Astrocyte (in vitro differentiated cells and primary cell): Measurements from ENCODE around the gene HDAC10. TPM values are rescaled to one million over a fixed set of nuclear protein-coding genes. Genes with fewer than 3 reads are reported as not detected.

Experiments used
- DNase-seq: peaks from one replicate; pipeline ENCODE4 v3.0.0-alpha.2; 2010; ENCODE audit warnings: low read depth
- FAIRE-seq: peaks from 2 replicates; lab custom pipeline; 2011; peaks lifted over from hg19 to GRCh38; lab: Jason Lieb, UNC
- H2AFZ ChIP-seq: 2 replicates; pipeline ENCODE4 v1.6.0; 2012; ENCODE audit warnings: low read depth, low read length, inconsistent platforms
- H3K27ac ChIP-seq: 2 replicates; pipeline ENCODE4 v1.5.1; 2011; ENCODE audit warnings: low read depth, low read length, inconsistent platforms
- H3K27me3 ChIP-seq: 2 replicates; pipeline ENCODE4 v1.6.0; 2011; ENCODE audit warnings: low read length, inconsistent platforms; ENCODE audit not compliant: insufficient read depth
- H3K36me3 ChIP-seq: 2 replicates; pipeline ENCODE4 v1.5.1; 2011; ENCODE audit warnings: low read length, inconsistent platforms; ENCODE audit not compliant: insufficient read depth
- H3K4me1 ChIP-seq: 2 replicates; pipeline ENCODE4 v1.5.1; 2011; ENCODE audit warnings: low read length, inconsistent platforms; ENCODE audit not compliant: insufficient read depth
- H3K4me2 ChIP-seq: 2 replicates; pipeline ENCODE4 v1.6.0; 2012; ENCODE audit warnings: low read length, inconsistent platforms
- H3K4me3 ChIP-seq: 2 replicates; pipeline ENCODE4 v1.5.1; 2011; ENCODE audit warnings: low read depth, mild to moderate bottlenecking, low read length, inconsistent platforms; ENCODE audit not compliant: insufficient read depth
- H3K79me2 ChIP-seq: 2 replicates; pipeline ENCODE4 v1.6.0; 2012; ENCODE audit warnings: mild to moderate bottlenecking, low read length, inconsistent platforms; ENCODE audit not compliant: insufficient read depth
- H3K9ac ChIP-seq: 2 replicates; pipeline ENCODE4 v1.6.0; 2012; ENCODE audit warnings: mild to moderate bottlenecking, low read length, inconsistent platforms
- H3K9me3 ChIP-seq: 2 replicates; pipeline ENCODE4 v1.5.1; 2012; ENCODE audit warnings: low read depth, mild to moderate bottlenecking, low read length, inconsistent platforms; ENCODE audit not compliant: insufficient read depth
- H4K20me1 ChIP-seq: 2 replicates; pipeline ENCODE4 v1.6.0; 2012; ENCODE audit warnings: low read length, inconsistent platforms; ENCODE audit not compliant: insufficient read depth
- H3K27ac Mint-ChIP-seq: one replicate; pipeline ENCODE4 v1.8.0; 2021; ENCODE audit warnings: mild to moderate bottlenecking, mixed read lengths; ENCODE audit not compliant: unreplicated experiment
- H3K27me3 Mint-ChIP-seq: one replicate; pipeline ENCODE4 v1.8.0; 2021; ENCODE audit warnings: low read depth, mixed read lengths; ENCODE audit not compliant: unreplicated experiment
- H3K36me3 Mint-ChIP-seq: one replicate; pipeline ENCODE4 v1.8.0; 2021; ENCODE audit warnings: low read depth, mixed read lengths; ENCODE audit not compliant: unreplicated experiment
- H3K4me1 Mint-ChIP-seq: one replicate; pipeline ENCODE4 v1.8.0; 2021; ENCODE audit warnings: low read depth, mixed read lengths; ENCODE audit not compliant: unreplicated experiment
- H3K4me3 Mint-ChIP-seq: one replicate; pipeline ENCODE4 v1.8.0; 2021; ENCODE audit warnings: mild to moderate bottlenecking, moderate library complexity, mixed read lengths; ENCODE audit not compliant: unreplicated experiment
- H3K9me3 Mint-ChIP-seq: one replicate; pipeline ENCODE4 v1.8.0; 2021; ENCODE audit warnings: mild to moderate bottlenecking, mixed read lengths; ENCODE audit not compliant: unreplicated experiment
- CTCF ChIP-seq: IDR thresholded peaks from 2 replicates; pipeline ENCODE4 v1.5.1; 2011; ENCODE audit warnings: low read depth, mild to moderate bottlenecking, inconsistent platforms, low read length, moderate library complexity; ENCODE audit not compliant: insufficient read depth
- EZH2 ChIP-seq: IDR thresholded peaks from 2 replicates; pipeline ENCODE4 v1.6.1; 2012; ENCODE audit warnings: mild to moderate bottlenecking, low read length, inconsistent platforms; ENCODE audit not compliant: insufficient read depth
- total RNA-seq: library from RNA; stranded (reverse); gene quantifications from 2 replicates; pipeline ENCODE4 v1.2.1, GENCODE V29; 2021

Gene HDAC10
- total RNA-seq, 1 donor from 2014 or later = 46.5 TPM

GRCh38 chr22:50201191-50202129 lies 49.6 kb downstream of the HDAC10 start:
- H3K4me1 ChIP-seq = peaks cover 13% of the 10 kb centered on the region
- H3K27ac Mint-ChIP-seq = no peak overlapping the region
- H3K4me1 Mint-ChIP-seq = no peaks in the 10 kb centered on the region
- TF ChIP-seq CTCF (no peak), EZH2 (no peak)
- DNase-seq = no peak
- no peaks in the 10 kb centered on the region for H3K27me3 Mint-ChIP-seq
- H3K9ac ChIP-seq = peak overlapping the region; percentile 79
- H3K9me3 Mint-ChIP-seq = no peaks in the 10 kb centered on the region
- H3K36me3 ChIP-seq = peaks cover 8% of the 10 kb centered on the region
- H3K4me3 ChIP-seq = peak overlapping the region; percentile 66
- peaks cover 46% of the 10 kb centered on the region for H4K20me1 ChIP-seq
- FAIRE-seq = no peak
- peak overlapping the region; percentile 56 for H2AFZ ChIP-seq
- H3K4me3 Mint-ChIP-seq = peak overlapping the region; percentile 88
- peak overlapping the region; percentile 97 for H3K4me2 ChIP-seq
- H3K27me3 ChIP-seq = no peaks in the 10 kb centered on the region
- H3K36me3 Mint-ChIP-seq = peaks cover 14% of the 10 kb centered on the region
- no peak overlapping the region for H3K27ac ChIP-seq
- H3K9me3 ChIP-seq = no peaks in the 10 kb centered on the region
- peaks cover 54% of the 10 kb centered on the region for H3K79me2 ChIP-seq

- FAIRE-seq (no peak), DNase-seq (peak; percentile 67)
- Mint-ChIP-seq H3K4me1 (no peaks in the 10 kb centered on the region), H3K4me3 (peak within 1 kb of the TSS; percentile 88), H3K36me3 (peaks cover 11% of the 10 kb centered on the region), H3K27ac (no peak within 1 kb of the TSS), H3K9me3 (no peaks in the 10 kb centered on the region), H3K27me3 (no peaks in the 10 kb centered on the region)
- Histone ChIP-seq H3K79me2 (peaks cover 47% of the 10 kb centered on the region), H4K20me1 (peaks cover 39% of the 10 kb centered on the region), H3K4me2 (peak within 1 kb of the TSS; percentile 97), H3K4me3 (peak within 1 kb of the TSS; percentile 66), H3K36me3 (peaks cover 6% of the 10 kb centered on the region), H3K9me3 (no peaks in the 10 kb centered on the region), H2AFZ (peak within 1 kb of the TSS; percentile 73), H3K27ac (peak within 1 kb of the TSS; percentile 58), H3K9ac (peak within 1 kb of the TSS; percentile 86), H3K27me3 (no peaks in the 10 kb centered on the region), H3K4me1 (peaks cover 13% of the 10 kb centered on the region)
- TF ChIP-seq EZH2 (no peak), CTCF (no peak)
Measured at GRCh38 chr22:50200461-50201190, 50.4 kb downstream of the HDAC10 start, which contains the start of gene SELENOO. TSS of gene SELENOO (plus strand) at chr22:50201011. CDS start at chr22:50201037, 26 bp downstream.
